ENCODE data around the gene FBXO46. TPM values are rescaled to one million over a fixed set of nuclear protein-coding genes. Genes with fewer than 3 reads are reported as not detected.
"Not testable (repeated sequence)": the region's sequence is repeated elsewhere in the genome, so short reads cannot be mapped to it uniquely, and the experiment has no call there.

FBXO46 gene
- total RNA-seq, 1 experiment from 2014 or later = 16.8 TPM

GRCh38 chr19:45752639-45753038 is 21.9 kb upstream of the FBXO46 start:
- Histone ChIP-seq H3K79me2 (ENCODE audit: low read length) (no peaks in the 10 kb centered on the region), H3K27ac (ENCODE audit: low read length) (no peak overlapping the region), H3K36me3 (ENCODE audit: insufficient read depth, low read length) (no peaks in the 10 kb centered on the region), H3K9ac (ENCODE audit: low read length) (no peak overlapping the region), H3K4me1 (ENCODE audit: low read length) (peaks cover 4% of the 10 kb centered on the region; the same call in 1 of the 2 replicates), H3K27me3 (ENCODE audit: low read length) (no peaks in the 10 kb centered on the region), H3K4me2 (ENCODE audit: low read depth, low read length, poor library complexity, severe bottlenecking) (no peak overlapping the region), H3K9me2 (replicated peaks; ENCODE audit: insufficient read depth, low read length) (no peaks in the 10 kb centered on the region), H3K9me3 (ENCODE audit: low read length) (no peaks in the 10 kb centered on the region), H2AFZ (ENCODE audit: low read length) (no peak overlapping the region), H4K20me1 (ENCODE audit: insufficient read depth, low read depth, low read length) (no peaks in the 10 kb centered on the region), H3K4me3 (ENCODE audit: low read length) (no peak overlapping the region)
- no peak for DNase-seq

GRCh38 chr19:45751483-45751882 is 20.8 kb upstream of the FBXO46 start:
- H3K4me1 ChIP-seq (ENCODE audit: low read length); DNase-seq; H4K20me1 ChIP-seq (ENCODE audit: insufficient read depth, low read depth, low read length); H3K9me2 ChIP-seq (replicated peaks; ENCODE audit: insufficient read depth, low read length); H3K27me3 ChIP-seq (ENCODE audit: low read length); H3K36me3 ChIP-seq (ENCODE audit: insufficient read depth, low read length); H3K9me3 ChIP-seq (ENCODE audit: low read length); H3K4me3 ChIP-seq (ENCODE audit: low read length); H3K9ac ChIP-seq (ENCODE audit: low read length); H3K79me2 ChIP-seq (ENCODE audit: low read length); H2AFZ ChIP-seq (ENCODE audit: low read length); H3K27ac ChIP-seq (ENCODE audit: low read length); H3K4me2 ChIP-seq (ENCODE audit: low read depth, low read length, poor library complexity, severe bottlenecking): not testable (repeated sequence)

GRCh38 chr19:45747513-45747912 is 16.8 kb upstream of the FBXO46 start:
- no peak overlapping the region for H3K4me2 ChIP-seq (ENCODE audit: low read depth, low read length, poor library complexity, severe bottlenecking)
- no peak for DNase-seq
- no peaks in the 10 kb centered on the region for H3K36me3 ChIP-seq (ENCODE audit: insufficient read depth, low read length)
- no peak overlapping the region for H2AFZ ChIP-seq (ENCODE audit: low read length)
- no peaks in the 10 kb centered on the region for H3K9me3 ChIP-seq (ENCODE audit: low read length)
- H3K27ac ChIP-seq (ENCODE audit: low read length) = no peak overlapping the region
- H3K9me2 ChIP-seq (replicated peaks; ENCODE audit: insufficient read depth, low read length) = no peaks in the 10 kb centered on the region
- H3K79me2 ChIP-seq (ENCODE audit: low read length) = no peaks in the 10 kb centered on the region
- peaks cover 5% of the 10 kb centered on the region for H3K4me1 ChIP-seq (ENCODE audit: low read length)
- H3K9ac ChIP-seq (ENCODE audit: low read length) = no peak overlapping the region
- H3K27me3 ChIP-seq (ENCODE audit: low read length) = no peaks in the 10 kb centered on the region
- H3K4me3 ChIP-seq (ENCODE audit: low read length) = no peak overlapping the region
- H4K20me1 ChIP-seq (ENCODE audit: insufficient read depth, low read depth, low read length) = no peaks in the 10 kb centered on the region

GRCh38 chr19:45746866-45747265 is 16.2 kb upstream of the FBXO46 start:
- Histone ChIP-seq H2AFZ (ENCODE audit: low read length) (no peak overlapping the region), H3K79me2 (ENCODE audit: low read length) (no peaks in the 10 kb centered on the region), H3K27me3 (ENCODE audit: low read length) (no peaks in the 10 kb centered on the region)

GRCh38 chr19:45745606-45746005 is 14.9 kb upstream of the FBXO46 start:
- Histone ChIP-seq H2AFZ (ENCODE audit: low read length) (no peak overlapping the region), H3K9me3 (ENCODE audit: low read length) (no peaks in the 10 kb centered on the region), H3K9ac (ENCODE audit: low read length) (no peak overlapping the region), H4K20me1 (ENCODE audit: insufficient read depth, low read depth, low read length) (no peaks in the 10 kb centered on the region), H3K36me3 (ENCODE audit: insufficient read depth, low read length) (no peaks in the 10 kb centered on the region), H3K27ac (ENCODE audit: low read length) (no peak overlapping the region), H3K4me1 (ENCODE audit: low read length) (peaks cover 6% of the 10 kb centered on the region), H3K4me3 (ENCODE audit: low read length) (no peak overlapping the region), H3K4me2 (ENCODE audit: low read depth, low read length, poor library complexity, severe bottlenecking) (no peak overlapping the region), H3K9me2 (replicated peaks; ENCODE audit: insufficient read depth, low read length) (no peaks in the 10 kb centered on the region), H3K27me3 (ENCODE audit: low read length) (no peaks in the 10 kb centered on the region), H3K79me2 (ENCODE audit: low read length) (no peaks in the 10 kb centered on the region)
- DNase-seq = no peak

More at GRCh38 chr19:45746866-45747265, 16.2 kb upstream of the FBXO46 start:
- H3K4me3 ChIP-seq (ENCODE audit: low read length) = no peak overlapping the region
- no peak overlapping the region for H3K27ac ChIP-seq (ENCODE audit: low read length)
- no peak overlapping the region for H3K4me2 ChIP-seq (ENCODE audit: low read depth, low read length, poor library complexity, severe bottlenecking)
- no peaks in the 10 kb centered on the region for H3K36me3 ChIP-seq (ENCODE audit: insufficient read depth, low read length)
- no peaks in the 10 kb centered on the region for H3K9me2 ChIP-seq (replicated peaks; ENCODE audit: insufficient read depth, low read length)
- no peak overlapping the region for H3K9ac ChIP-seq (ENCODE audit: low read length)
- peaks cover 6% of the 10 kb centered on the region for H3K4me1 ChIP-seq (ENCODE audit: low read length)
- DNase-seq = no peak
- H4K20me1 ChIP-seq (ENCODE audit: insufficient read depth, low read depth, low read length) = no peaks in the 10 kb centered on the region
- H3K9me3 ChIP-seq (ENCODE audit: low read length) = no peaks in the 10 kb centered on the region

GRCh38 chr19:45742969-45743368 is 12.3 kb upstream of the FBXO46 start:
- no peak for DNase-seq
- peaks cover 6% of the 10 kb centered on the region for H3K4me1 ChIP-seq (ENCODE audit: low read length)
- H3K9me3 ChIP-seq (ENCODE audit: low read length) = no peaks in the 10 kb centered on the region
- H3K27ac ChIP-seq (ENCODE audit: low read length) = no peak overlapping the region
- H3K4me2 ChIP-seq (ENCODE audit: low read depth, low read length, poor library complexity, severe bottlenecking) = no peak overlapping the region
- H2AFZ ChIP-seq (ENCODE audit: low read length) = no peak overlapping the region
- H3K9me2 ChIP-seq (replicated peaks; ENCODE audit: insufficient read depth, low read length) = no peaks in the 10 kb centered on the region
- H3K4me3 ChIP-seq (ENCODE audit: low read length) = no peak overlapping the region
- H3K79me2 ChIP-seq (ENCODE audit: low read length) = no peaks in the 10 kb centered on the region
- H4K20me1 ChIP-seq (ENCODE audit: insufficient read depth, low read depth, low read length) = no peaks in the 10 kb centered on the region
- H3K36me3 ChIP-seq (ENCODE audit: insufficient read depth, low read length) = no peaks in the 10 kb centered on the region
- H3K9ac ChIP-seq (ENCODE audit: low read length) = no peak overlapping the region
- H3K27me3 ChIP-seq (ENCODE audit: low read length) = no peaks in the 10 kb centered on the region

GRCh38 chr19:45739498-45740439 is 9.1 kb upstream of the FBXO46 start:
- no peak overlapping the region for H3K9ac ChIP-seq (ENCODE audit: low read length)
- H3K4me2 ChIP-seq (ENCODE audit: low read depth, low read length, poor library complexity, severe bottlenecking) = no peak overlapping the region
- H3K27ac ChIP-seq (ENCODE audit: low read length) = no peak overlapping the region

GRCh38 chr19:45733160-45733810 is 2.6 kb upstream of the FBXO46 start, which contains the start of gene MEIOSIN:
MEIOSIN (plus strand) TSS chr19:45733439; CDS start chr19:45735377, 1,938 bp downstream.
- no peak for DNase-seq
- Histone ChIP-seq H2AFZ (ENCODE audit: low read length) (no peak within 1 kb of the TSS; the same call in 1 of the 2 replicates), H3K4me3 (ENCODE audit: low read length) (no peak within 1 kb of the TSS), H3K36me3 (ENCODE audit: insufficient read depth, low read length) (no peaks in the 10 kb centered on the region), H3K4me2 (ENCODE audit: low read depth, low read length, poor library complexity, severe bottlenecking) (no peak within 1 kb of the TSS), H3K27ac (ENCODE audit: low read length) (no peak within 1 kb of the TSS), H3K9me3 (ENCODE audit: low read length) (no peaks in the 10 kb centered on the region), H3K9me2 (replicated peaks; ENCODE audit: insufficient read depth, low read length) (no peaks in the 10 kb centered on the region), H3K4me1 (ENCODE audit: low read length) (peaks cover 14% of the 10 kb centered on the region), H3K27me3 (ENCODE audit: low read length) (no peaks in the 10 kb centered on the region), H4K20me1 (ENCODE audit: insufficient read depth, low read depth, low read length) (no peaks in the 10 kb centered on the region), H3K9ac (ENCODE audit: low read length) (no peak within 1 kb of the TSS), H3K79me2 (ENCODE audit: low read length) (peaks cover 24% of the 10 kb centered on the region)

More at GRCh38 chr19:45739498-45740439, 9.1 kb upstream of the FBXO46 start:
- Histone ChIP-seq H3K27me3 (ENCODE audit: low read length) (no peaks in the 10 kb centered on the region), H3K79me2 (ENCODE audit: low read length) (no peaks in the 10 kb centered on the region), H3K9me2 (replicated peaks; ENCODE audit: insufficient read depth, low read length) (no peaks in the 10 kb centered on the region), H3K36me3 (ENCODE audit: insufficient read depth, low read length) (no peaks in the 10 kb centered on the region), H3K9me3 (ENCODE audit: low read length) (no peaks in the 10 kb centered on the region), H3K4me1 (ENCODE audit: low read length) (peaks cover 6% of the 10 kb centered on the region), H2AFZ (ENCODE audit: low read length) (no peak overlapping the region), H4K20me1 (ENCODE audit: insufficient read depth, low read depth, low read length) (no peaks in the 10 kb centered on the region), H3K4me3 (ENCODE audit: low read length) (no peak overlapping the region)
- peak; percentile 64 for DNase-seq

Measured in Karpas-422 (cell line).